Measurements from ENCODE around the gene DOCK2.

Gene DOCK2

DNA sequence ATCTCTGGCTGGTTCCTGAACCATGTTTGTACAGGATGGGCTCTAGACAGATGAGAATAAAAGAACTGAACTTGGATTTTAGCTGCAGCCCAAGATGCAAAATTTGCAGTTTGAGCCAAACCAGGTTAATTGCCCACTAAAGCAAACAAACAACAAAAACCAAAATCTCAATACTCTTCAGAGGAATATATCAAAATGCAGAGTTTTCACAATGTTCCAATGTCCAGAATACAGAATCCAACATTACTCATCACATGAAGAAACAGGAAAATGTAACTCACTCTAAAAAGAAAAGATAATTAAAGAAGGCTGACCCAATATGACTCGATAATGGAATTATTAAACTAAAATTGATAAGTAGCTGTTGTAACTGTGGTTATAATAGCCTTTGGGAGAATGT is 489.0 kb downstream of the DOCK2 start:
- TF ChIP-seq, protein P1, sequence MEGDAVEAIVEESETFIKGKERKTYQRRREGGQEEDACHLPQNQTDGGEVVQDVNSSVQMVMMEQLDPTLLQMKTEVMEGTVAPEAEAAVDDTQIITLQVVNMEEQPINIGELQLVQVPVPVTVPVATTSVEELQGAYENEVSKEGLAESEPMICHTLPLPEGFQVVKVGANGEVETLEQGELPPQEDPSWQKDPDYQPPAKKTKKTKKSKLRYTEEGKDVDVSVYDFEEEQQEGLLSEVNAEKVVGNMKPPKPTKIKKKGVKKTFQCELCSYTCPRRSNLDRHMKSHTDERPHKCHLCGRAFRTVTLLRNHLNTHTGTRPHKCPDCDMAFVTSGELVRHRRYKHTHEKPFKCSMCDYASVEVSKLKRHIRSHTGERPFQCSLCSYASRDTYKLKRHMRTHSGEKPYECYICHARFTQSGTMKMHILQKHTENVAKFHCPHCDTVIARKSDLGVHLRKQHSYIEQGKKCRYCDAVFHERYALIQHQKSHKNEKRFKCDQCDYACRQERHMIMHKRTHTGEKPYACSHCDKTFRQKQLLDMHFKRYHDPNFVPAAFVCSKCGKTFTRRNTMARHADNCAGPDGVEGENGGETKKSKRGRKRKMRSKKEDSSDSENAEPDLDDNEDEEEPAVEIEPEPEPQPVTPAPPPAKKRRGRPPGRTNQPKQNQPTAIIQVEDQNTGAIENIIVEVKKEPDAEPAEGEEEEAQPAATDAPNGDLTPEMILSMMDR (conservative IDR thresholded peaks at IDR 0.05; ENCODE audit: low read length), result no peak
- no peak for DNase-seq (ENCODE audit: low read depth)
- no peak overlapping the region for H3K4me3 ChIP-seq (ENCODE audit: low read length)

DNA sequence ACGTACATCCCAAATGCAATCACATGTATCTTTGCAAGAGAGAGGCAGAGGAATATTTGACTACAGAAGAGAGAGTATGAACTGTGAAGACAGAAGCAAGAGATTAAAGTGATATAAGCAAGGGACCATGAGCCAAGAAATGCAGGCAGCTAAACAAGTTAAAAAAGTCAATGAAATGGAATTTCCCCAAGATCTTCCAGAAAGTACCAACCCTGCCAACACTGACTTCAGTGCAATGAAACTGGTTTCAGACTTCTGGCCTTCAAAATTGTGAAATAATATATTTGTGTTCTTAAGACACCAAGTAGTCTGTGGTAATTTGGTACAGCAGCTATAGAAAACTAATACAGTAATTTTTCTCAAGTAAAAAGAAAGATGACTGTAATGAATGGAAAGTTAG is 489.6 kb downstream of the DOCK2 start:
- H3K4me3 ChIP-seq (ENCODE audit: low read length), result no peak overlapping the region
- TF ChIP-seq, protein P1 (conservative IDR thresholded peaks at IDR 0.05; ENCODE audit: low read length), result no peak
- DNase-seq (ENCODE audit: low read depth), result peak; percentile 17

DNA sequence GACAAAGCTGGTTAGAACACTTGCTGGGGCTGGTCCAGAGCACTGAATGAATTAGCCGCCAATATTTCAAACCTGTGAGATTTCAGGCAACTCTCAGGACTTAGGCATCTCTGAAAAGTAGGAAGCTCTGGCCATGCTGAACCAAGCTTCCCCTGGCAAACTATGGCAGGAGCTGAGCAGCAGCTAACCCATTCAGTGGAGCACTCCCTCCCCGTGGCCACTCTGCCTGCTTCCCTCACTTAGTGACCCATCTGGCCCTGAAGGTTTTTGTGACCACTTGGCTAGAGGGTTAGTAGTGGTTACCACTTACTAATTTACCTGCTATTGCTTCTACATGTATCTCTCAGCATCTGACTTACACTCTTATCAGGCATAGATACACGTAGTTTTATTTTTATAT is 494.2 kb downstream of the DOCK2 start:
- H3K4me3 ChIP-seq (ENCODE audit: low read length), result no peak overlapping the region
- no peak for DNase-seq (ENCODE audit: low read depth)
- TF ChIP-seq, protein P1 (conservative IDR thresholded peaks at IDR 0.05; ENCODE audit: low read length), result no peak

DNA sequence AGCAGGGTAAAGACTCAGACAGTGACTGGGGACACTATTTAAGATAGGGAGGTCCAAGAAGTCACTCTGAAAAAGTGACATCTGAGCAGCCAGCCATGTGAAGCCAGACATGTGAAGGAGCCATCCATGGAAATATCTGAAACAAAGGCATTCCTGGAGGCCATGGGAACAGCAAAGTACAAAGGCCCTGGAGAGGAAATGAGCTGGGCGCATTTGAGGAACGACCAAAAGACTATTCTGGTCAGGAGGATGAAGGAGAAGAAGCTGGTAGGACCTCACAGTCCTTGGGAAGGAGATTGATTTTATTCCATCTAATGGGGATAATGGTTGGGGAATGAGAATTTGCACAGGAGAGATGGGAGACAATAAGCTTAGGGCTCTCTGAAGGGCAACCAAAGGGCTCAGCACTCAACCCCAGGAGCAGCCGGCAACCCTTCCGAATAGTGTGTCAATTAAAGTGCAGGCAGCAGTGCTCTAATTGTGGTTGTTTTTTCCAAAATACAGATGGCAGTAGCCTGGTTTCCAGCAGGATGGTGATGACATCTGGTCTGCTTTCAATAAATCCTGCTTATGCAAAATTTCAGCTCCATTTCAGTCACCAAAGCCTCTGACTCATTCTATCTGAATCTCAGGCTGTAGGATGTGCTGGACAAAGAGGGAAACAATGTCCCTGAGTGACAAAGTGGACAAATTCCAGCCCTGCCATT is 495.3 kb downstream of the DOCK2 start:
- DNase-seq (ENCODE audit: low read depth), result peak; percentile 89
- TF ChIP-seq, protein P1 (conservative IDR thresholded peaks at IDR 0.05; ENCODE audit: low read length), result no peak
- H3K4me3 ChIP-seq (ENCODE audit: low read length), result no peak overlapping the region

Data from AG10803 (cell line).